ENCODE results near the gene SRP54. TPM values are rescaled to one million over a fixed set of nuclear protein-coding genes. Genes with fewer than 3 reads are reported as not detected.

Gene SRP54
- total and polyA plus RNA-seq, 2 of the 8 experiments (the other 6 are each of a cell fraction or from before 2014, with no cell fraction given): 19.7 to 60.0 TPM

DNA sequence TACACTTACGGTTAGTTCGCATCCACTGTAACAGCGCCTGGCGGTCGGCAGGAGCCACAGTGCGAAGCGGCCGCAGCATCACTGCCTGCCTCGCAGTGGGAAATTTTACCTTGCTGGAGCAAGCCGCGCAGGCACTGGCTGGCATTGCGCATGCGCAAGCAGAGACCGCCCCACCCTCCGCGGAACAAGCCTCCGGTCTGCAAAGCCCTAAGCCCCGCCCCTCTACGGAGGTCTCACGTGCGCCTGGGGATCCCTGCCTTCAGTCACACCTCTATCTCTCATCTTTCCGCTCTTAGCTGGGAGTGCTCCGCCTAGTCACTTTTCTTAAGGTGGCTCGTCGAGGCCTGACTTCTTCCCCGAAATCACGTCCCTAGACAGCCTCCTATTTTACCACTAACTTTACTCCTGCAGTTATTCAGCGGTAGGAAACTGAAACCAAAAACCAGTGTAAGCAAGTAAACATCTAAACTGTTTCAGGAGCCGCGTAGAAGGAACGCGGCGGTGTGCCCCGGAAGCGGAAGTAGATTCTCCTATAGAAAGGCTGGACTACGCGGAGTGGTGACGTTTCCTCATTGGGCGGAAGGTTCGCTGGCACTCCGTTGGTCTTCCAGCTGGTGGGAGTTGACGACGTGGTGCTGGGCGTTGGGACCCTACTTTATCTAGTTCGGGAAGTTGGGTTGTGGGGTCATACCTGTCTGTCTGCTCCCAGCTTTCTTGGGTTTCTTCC is at the start of gene SRP54 (continued):
- TF ChIP-seq CBX5 (IDR thresholded peaks at IDR 0.05; ENCODE audit: low read depth, low read length) (no peak), SUZ12 (IDR thresholded peaks at IDR 0.05; ENCODE audit: low read length) (no peak), SRF (IDR thresholded peaks at IDR 0.05; ENCODE audit: low read depth, low read length) (no peak), JUN (IDR thresholded peaks at IDR 0.05; ENCODE audit: low read depth, low read length) (no peak), ZNF274 (IDR thresholded peaks at IDR 0.05; ENCODE audit: borderline replicate concordance, extremely low read depth, low read length) (no peak), SP1 (IDR thresholded peaks at IDR 0.05; ENCODE audit: low read depth, low read length) (0 out of 2 replicates have a peak, but pooled peaks have one; percentile 4), SAP30 (IDR thresholded peaks at IDR 0.05; ENCODE audit: insufficient read depth, insufficient replicate concordance, low read length) (peak; percentile 80), NRF1 (IDR thresholded peaks at IDR 0.05; ENCODE audit: low read depth, low read length) (peak; percentile 97), TCF12 (IDR thresholded peaks at IDR 0.05; ENCODE audit: low read depth, low read length) (no peak), BCL11A (IDR thresholded peaks at IDR 0.05; ENCODE audit: low read depth in 2 of 2, low read length in 2 of 2) (no peak), RNF2 (IDR thresholded peaks at IDR 0.05; ENCODE audit: borderline replicate concordance, low read depth, low read length, missing control alignments, poor library complexity, severe bottlenecking) (no peak), NANOG (IDR thresholded peaks at IDR 0.05; ENCODE audit: insufficient read depth, low read depth, low read length, poor library complexity, severe bottlenecking) (no peak), CBX8 (IDR thresholded peaks at IDR 0.05; ENCODE audit: borderline replicate concordance, low read depth, low read length) (no peak), KDM1A (IDR thresholded peaks at IDR 0.05; ENCODE audit: borderline replicate concordance, low read length) (peak; percentile 14; the same call in 1 of the 2 replicates), CHD2 (IDR thresholded peaks at IDR 0.05; ENCODE audit: low read length) (peak; percentile 18), EP300 (IDR thresholded peaks at IDR 0.05; ENCODE audit: borderline replicate concordance in 1 of 2, low read depth in 2 of 2, low read length in 2 of 2) (no peak), POLR2A (IDR thresholded peaks at IDR 0.05; ENCODE audit: control extremely low read depth in 1 of 2, low read depth in 2 of 2, low read length in 2 of 2) (peak; percentile 65 to 81), ASH2L (IDR thresholded peaks at IDR 0.05; ENCODE audit: low read length) (peak; percentile 92), JUND (IDR thresholded peaks at IDR 0.05; ENCODE audit: low read length) (no peak; the same call in 1 of the 2 replicates), GTF2F1 (IDR thresholded peaks at IDR 0.05; ENCODE audit: borderline replicate concordance, low read depth, low read length) (0 out of 2 replicates have a peak, but pooled peaks have one; percentile 24)
- TF ChIP-seq, protein P1, sequence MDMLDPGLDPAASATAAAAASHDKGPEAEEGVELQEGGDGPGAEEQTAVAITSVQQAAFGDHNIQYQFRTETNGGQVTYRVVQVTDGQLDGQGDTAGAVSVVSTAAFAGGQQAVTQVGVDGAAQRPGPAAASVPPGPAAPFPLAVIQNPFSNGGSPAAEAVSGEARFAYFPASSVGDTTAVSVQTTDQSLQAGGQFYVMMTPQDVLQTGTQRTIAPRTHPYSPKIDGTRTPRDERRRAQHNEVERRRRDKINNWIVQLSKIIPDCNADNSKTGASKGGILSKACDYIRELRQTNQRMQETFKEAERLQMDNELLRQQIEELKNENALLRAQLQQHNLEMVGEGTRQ (IDR thresholded peaks at IDR 0.05; ENCODE audit: low read length): peak; percentile 77
- TF ChIP-seq, protein P2, sequence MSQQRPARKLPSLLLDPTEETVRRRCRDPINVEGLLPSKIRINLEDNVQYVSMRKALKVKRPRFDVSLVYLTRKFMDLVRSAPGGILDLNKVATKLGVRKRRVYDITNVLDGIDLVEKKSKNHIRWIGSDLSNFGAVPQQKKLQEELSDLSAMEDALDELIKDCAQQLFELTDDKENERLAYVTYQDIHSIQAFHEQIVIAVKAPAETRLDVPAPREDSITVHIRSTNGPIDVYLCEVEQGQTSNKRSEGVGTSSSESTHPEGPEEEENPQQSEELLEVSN (IDR thresholded peaks at IDR 0.05): peak; percentile 68; the same call in 1 of the 2 replicates

Data from H1 (cell line).